DMS53 treated with DMSO at 0.1 percent for 48 hours (cell line): ENCODE measurements around the gene EP300.
"Not testable (repeated sequence)": the region's sequence is repeated elsewhere in the genome, so short reads cannot be mapped to it uniquely, and the experiment has no call there.

Experiments used
- DNase-seq: peaks from one replicate; lab custom pipeline; 2025; ENCODE audit not compliant: unreplicated experiment; lab: John Stamatoyannopoulos, UW

EP300 gene

DNA sequence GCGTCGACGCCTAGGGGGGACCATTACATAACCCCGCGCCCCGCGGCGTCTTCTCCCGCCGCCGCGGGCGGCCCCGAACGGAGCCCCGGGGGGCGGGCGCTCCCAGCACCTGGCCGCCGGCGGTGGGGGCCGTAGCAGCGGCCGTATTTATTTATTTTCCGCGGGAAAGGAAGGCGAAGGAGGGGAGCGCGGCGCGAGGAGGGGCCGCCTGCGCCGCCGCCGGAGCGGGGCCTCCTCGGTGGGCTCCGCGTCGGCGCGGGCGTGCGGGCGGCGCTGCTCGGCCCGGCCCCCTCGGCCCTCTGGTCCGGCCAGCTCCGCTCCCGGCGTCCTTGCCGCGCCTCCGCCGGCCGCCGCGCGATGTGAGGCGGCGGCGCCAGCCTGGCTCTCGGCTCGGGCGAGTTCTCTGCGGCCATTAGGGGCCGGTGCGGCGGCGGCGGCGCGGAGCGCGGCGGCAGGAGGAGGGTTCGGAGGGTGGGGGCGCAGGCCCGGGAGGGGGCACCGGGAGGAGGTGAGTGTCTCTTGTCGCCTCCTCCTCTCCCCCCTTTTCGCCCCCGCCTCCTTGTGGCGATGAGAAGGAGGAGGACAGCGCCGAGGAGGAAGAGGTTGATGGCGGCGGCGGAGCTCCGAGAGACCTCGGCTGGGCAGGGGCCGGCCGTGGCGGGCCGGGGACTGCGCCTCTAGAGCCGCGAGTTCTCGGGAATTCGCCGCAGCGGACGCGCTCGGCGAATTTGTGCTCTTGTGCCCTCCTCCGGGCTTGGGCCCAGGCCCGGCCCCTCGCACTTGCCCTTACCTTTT, at the start of gene EP300:
Gene EP300, plus strand, starts transcription at position 570 of the 795 bp plus-strand sequence. CDS start 413 bp downstream, outside the sequence.
- no peak for DNase-seq

DNA sequence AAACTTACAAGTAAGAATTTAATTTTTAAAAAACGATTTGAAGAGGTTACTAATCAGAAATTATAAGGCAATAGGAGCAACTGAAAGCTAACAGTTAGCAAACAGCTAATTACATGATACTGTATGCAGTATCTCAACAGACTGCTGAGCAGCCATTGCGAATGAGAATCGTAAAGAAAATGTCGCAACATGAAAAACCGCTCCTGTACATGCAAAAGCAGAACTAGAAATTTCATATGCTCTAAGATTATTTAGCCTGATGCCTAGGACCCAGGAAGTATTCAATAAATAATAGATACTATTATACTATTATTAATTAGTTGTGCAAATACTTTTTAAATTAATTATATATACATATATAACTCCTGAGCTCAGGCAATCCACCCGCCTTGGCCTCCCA, 48.7 kb upstream of the EP300 start:
- no peak for DNase-seq

DNA sequence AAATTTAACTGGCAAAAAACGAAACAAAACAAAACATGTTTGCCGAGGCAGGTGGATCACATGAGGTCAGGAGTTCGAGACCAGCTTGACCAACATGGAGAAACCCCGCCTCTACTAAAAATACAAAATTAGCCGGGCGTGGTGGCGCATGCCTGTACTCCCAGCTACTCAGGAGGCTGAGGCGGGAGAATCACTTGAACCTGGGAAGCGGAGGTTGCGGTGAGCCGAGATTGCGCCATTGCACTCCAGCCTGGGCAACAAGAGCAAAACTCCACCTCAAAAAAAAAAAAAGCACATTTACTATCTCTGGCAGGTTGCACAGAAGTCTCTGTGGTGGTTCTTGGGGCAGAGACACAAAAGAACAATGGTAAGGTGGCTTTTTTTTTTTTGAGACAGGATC, 46.8 kb upstream of the EP300 start:
- DNase-seq = not testable (repeated sequence)

DNA sequence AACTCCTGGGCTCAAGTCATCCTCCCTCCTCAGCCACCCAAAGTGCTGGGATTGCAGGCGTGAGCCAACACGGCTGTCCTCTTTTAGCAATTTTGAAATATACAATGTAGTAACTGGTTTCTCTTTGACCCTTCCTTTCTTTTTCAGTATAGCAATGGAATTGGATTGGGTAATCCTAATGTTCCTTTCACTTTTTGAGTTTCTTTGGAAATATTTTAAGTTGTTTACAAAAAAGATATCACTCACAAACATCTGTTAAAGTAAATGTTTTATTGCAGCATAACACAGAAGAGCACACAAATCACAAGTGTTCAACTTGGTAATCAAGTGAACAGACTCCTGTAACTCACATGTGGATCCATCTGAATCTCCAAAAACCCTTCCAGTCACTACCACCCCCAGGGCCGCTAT, 44.6 kb upstream of the EP300 start:
- DNase-seq = no peak

DNA sequence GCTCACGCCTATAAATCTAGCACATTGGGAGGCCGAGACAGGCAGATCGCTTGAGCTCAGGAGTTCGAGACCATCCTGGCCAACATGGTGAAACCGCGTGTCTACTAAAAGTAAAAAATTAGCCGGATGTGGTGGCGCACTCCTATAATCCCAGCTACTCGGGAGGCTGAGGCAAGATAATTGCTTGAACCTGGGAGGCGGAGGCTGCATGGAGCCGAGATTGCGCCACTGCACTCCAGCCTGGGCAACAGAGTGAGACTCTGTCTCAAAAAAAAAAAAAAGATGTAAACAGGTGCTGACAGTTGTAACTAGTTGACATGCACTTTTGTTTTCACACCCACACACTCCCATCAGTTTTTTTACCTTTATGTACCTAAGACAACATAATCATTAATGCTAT, 44.0 kb upstream of the EP300 start:
- DNase-seq = not testable (repeated sequence)

DNA sequence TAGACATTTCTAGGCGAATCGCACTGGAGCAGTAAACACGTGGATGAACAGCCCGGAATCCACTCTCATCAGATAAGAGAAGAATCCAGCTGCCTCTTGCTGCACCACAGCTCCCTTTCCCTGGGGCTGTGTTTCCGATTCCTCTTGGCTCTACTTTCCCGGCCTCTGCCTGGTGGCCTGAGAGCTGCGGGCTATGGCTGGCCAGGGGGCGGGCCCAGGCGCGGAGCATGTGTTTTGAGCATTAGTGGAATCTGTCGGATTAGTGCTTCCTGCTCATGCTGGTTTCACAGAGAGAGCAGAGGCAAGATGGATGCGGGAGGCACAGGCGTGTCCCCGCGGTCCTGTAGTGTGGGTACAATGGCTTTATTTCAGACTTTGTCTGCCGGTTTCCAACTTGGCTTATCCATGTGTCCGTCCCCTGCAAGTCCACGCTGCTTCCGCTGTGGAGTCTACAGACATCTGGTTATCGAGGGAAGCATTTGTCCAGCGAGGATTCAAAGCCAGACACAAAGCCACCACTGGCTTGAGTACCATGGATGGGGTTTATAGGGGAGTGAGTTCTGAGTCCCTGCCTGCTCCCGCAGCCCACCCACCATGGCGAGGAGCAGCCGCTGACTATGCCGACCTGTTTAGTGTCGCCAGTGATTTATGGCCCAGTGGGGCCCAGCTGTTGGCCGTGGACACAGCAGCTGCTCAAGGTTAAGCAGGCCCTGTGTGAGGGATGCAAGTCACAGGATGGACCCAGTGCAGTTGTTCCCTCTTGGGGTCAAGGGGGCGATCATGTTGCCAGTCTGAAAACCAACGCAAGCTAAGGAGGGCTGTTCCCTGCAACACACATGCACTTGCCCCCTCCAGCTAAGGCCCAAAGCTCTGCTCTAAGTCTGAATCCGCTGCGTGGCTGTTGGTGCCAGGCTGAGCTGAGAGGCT, 43.3 kb upstream of the EP300 start:
- peak; percentile 52 for DNase-seq

DNA sequence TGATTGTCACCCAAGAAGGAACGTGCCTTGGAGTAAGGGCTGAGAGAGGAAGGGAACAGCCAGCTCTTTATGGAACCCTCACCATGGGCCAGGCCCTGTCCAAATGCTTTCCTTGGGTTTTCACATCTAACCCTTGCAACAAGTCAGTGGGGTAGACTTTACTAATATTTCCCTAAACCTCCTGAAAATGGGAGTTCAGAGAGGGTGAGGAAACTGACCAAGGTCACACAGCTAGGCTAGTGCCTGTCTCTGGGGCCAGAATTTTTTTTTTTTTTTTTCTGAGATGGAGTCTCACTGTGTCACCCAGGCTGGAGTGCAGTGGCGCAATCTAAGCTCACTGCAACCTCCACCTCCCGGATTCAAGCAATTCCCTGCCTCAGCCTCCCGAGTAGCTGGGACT, 42.6 kb upstream of the EP300 start:
- not testable (repeated sequence) for DNase-seq

DNA sequence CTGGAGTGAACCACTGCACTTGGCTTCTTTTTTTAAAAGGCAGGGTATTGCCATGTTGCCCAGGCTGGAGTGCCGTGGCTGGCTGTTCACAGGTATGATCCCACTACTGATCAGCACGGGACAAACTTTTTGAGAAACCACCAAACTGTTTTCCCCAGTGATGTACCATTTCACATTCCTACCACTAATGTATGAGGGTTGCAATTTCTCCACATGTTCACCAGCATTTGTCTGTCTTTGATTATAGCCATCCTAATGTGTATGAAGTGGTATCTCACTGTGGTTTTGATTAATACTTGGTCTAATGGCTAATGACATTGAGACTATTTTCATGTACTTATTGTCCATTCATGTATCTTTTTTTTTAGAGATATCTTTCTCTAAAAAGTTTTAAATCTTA, 41.5 kb upstream of the EP300 start:
- DNase-seq = no peak

DNA sequence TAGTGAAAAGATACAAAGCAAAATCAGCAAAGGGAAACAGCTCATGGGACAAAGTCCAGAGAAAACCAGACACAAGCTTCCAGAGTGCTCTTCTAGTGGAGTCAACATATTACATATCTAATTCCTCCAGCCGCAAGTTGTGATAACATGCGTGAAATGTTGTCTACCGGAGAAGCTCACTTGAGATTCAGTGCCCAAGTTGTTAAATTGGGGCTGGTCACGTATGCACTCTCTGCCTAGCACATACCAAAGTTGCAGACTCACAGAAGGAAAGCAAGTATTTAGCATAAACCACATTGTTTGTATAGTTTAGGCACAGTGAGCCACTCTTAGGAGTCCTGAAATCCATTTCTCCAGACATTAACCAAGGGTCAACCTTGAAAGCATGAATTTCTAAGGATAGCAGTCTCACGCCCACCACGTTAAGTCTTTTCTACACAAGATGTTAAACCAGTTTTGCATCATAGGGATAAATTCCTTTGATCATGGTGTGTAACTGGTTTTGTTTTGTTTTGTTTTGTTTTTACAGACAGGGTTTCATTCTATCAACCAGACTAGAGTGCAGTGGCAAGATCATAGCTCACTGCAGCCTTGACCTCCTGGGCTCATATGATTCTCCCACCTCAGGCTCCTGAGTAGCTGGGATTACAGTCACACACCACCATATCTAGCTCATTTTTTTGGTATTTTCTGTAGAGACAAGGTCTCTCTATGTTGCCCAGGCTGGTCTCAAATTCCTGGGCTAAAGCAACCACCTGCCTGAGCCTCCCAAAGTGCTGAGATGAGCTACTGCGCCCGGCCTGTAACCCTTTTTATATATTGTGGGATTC, 39.5 kb upstream of the EP300 start:
- DNase-seq = no peak

DNA sequence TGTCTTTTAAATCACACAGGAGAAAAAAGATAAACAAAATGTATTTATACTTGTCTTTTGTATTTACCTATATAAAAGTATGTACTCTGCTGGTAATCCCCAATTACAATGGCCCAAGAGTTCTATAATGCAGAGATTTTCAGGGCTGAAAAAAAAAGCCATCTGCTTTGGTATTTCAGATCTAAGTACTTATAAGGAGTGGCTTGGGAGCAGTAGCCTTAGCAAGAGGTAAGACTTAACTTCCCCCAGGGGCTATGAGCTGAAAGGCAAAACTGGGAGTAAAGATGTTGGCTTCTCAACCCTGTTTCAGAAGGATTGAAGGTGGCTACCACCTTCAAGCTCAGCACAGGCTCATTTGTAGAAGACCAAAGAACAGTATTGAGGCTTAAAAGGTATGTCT, 35.3 kb upstream of the EP300 start:
- no peak for DNase-seq

DNA sequence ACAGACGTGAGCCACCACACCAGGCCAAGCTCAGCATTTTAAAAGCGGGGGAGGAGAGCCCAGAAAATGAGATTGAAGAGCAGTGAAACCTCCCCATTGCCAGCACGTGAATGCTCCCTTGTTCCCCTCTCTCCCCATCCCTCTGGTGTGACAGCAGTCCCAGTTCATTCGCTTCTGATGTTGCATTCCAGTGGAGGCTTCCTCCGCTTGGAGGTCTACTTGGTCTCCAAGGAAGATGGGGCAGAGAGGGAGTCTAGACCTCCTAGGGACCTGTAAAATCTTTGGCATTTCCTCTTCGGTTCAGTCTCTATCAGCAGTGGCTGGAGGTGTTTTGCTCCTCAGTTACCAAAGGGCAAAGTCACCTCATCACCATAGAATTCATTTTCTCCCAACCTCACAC, 30.2 kb upstream of the EP300 start:
- DNase-seq = no peak

DNA sequence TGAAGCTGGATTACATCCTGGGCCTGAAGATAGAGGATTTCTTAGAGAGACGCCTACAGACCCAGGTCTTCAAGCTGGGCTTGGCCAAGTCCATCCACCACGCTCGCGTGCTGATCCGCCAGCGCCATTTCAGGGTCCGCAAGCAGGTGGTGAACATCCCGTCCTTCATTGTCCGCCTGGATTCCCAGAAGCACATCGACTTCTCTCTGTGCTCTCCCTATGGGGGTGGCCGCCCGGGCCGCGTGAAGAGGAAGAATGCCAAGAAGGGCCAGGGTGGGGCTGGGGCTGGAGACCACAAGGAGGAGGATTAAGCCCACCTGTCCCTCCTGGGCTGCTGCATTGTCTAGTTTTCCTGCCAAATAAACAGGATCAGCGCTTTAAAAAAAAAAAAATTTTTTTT, 28.1 kb upstream of the EP300 start:
- DNase-seq = not testable (repeated sequence)

DNA sequence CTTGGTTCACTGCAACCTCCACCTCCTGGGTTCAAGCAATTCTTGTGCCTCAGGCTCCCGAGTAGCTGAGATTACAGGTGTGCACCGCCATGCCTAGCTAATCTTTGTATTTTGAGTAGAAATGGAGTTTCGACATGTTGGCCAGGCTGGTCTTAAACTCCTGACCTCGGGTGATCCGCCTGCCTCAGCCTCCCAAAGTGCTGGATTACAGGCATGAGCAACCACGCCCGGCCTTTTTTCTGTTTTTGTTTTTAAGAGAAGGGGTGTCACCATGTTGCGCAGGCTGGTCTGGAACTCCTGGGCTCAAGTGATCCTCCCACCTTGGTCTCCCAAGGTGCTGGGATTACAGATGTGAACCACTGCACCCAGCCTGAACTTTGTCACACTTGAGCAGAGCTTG, 26.1 kb upstream of the EP300 start:
- DNase-seq = not testable (repeated sequence)

DNA sequence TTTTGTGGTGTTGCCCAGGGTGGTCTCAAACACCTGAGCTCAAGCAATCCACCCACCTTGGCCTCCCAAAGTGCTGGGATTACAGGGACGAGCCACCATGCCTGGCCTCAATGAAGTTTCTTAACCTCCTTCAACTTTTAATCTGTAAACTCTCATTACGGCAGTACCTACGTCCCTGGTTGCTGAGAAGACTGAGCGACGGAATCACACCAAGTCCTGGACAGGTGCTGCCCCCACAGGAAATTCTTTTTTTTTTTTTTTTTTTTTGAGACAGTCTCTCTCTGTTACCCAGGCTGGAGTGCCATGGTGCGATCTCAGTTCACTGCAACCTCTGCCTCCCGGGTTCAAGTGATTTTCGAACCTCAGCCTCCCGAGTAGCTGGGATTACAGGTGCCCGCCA, 24.4 kb upstream of the EP300 start:
- not testable (repeated sequence) for DNase-seq

DNA sequence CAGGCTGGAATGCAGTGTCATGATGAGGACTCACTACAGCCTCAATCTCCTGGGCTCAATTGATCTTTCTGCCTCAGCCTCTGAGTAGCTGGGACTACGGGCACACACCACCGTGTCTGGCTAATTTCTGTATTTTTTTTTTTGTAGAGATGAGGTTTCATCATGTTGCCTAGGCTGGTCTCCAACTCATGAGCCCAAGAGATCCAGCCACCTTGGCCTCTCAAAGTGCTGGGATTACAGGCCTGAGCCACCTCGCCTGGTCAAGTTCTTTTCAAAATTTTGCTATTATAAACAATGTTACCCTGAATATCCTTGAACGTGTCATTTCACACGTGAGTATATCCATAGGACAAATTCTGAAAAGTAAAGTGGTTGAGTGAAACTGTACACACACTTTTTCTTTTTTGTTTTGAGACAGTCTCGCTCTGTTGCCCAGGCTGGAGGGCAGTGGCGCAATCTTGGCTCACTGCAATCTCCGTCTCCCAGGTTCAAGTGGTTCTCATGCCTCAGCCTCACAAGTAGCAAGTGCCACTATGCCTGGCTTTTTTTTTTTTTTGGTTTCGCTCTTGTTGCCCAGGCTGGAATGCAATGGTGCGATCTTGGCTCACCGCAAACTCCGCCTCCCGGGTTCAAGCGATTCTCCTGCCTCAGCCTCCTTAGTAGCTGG, 21.6 kb upstream of the EP300 start:
- DNase-seq = no peak

DNA sequence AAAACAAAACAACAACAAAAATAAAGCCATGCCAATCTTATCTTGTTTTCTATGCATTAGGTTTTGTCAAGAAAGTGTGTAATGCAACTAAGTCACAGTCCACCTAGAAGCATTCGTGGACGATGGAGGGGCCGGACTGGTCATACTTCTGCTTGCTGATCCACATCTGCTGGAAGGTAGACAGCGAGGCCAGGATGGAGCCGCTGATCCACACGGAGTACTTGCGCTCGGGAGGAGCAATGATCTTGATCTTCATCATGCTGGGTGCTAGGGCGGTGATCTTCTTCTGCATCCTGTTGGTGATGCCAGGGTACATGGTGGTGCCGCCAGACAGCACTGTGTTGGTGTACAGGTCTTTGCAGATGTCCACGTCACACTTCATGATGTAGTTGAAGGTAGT, 18.3 kb upstream of the EP300 start:
- DNase-seq = no peak

DNA sequence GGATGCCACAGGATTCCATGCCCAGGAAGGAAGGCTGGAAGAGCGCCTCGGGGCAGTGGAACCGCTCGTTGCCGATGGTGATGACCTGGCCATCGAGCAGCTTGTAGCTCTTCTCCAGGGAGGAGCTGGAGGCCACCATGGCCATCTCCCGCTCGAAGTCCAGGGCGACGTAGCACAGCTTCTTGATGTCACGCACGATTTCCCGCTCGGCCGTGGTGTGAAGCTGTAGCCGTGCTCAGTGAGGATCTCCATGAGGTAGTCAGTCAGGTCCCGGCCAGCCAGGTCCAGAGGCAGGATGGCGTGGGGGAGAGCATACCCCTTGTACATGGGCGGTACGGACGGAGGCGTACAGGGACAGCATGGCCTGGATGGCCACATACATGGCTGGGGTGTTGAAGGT, 17.9 kb upstream of the EP300 start:
- DNase-seq = no peak

DNA sequence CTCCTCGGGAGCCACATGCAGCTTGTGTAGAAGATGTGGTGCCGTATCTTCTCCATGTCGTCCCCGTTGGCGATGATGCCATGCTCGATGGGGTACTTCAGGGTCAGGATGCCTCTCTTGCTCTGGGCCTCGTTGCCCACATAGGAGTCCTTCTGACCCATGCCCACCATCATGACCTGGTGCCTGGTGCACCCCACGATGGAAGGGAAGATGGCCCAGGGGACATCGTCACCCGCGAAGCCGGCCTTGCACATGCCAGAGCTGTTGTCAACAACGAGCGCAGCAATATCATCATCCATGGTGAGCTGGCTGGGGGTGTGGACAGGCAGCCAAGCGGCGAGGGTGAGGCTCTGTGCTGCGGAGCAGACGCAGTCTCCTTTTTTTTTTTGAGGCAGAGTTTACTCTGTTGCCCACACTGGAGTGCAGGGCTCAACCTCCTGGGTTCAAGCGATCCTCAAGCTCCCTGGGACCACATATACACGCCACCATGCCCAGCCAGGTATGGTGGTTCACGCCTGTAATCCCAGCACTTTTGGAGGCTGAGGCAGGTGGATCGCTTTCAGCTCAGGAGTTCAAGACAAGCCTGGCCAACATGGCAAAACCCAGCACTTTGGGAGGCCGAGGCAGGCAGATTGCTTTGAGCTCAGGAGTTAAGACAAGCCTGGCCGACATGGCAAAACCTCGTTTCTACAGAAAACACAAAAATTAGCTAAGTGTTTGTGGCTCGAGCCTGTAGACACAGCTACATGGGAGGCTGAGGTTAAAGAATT, 17.3 kb upstream of the EP300 start:
- DNase-seq = no peak

DNA sequence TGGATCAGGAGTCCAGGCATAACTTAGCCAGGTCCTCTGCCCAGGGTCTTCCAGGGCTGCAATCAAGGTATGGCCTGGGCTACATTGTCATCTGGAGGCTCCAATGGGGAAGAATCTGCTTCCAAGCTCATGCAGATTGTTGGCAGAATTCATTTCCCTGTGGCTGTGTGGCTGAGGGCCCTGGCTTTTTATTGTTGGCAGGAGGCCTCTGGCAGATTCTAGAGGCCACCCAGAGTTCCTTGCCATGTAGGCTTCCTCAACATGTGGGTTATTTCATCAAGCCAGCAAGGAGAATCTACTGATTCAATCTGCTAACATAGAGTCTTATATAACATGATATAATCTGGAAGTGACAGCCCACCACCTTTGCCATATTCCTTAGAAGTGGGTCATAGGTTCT, 16.4 kb upstream of the EP300 start:
- DNase-seq = no peak

DNA sequence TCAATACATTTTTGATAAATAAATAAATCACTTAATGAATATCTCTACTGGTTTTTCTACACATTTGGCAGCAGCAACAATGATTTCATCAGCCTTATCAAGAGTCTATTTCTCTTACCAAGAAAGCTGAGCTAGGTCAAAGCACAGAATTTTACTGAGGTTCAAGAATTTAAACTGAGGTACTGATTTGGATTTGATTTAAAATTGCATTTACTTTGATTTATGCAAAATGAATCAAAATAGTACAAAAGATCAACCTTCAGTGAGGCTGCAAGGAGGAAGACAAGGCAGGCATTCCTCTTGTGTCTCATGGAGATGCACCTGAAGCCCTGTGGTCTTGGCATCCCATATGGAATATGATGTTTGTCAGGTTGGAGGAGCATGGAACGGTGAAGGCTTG, 15.5 kb upstream of the EP300 start:
- DNase-seq = no peak
